Measurements from ENCODE around the gene C10orf62. TPM values are rescaled to one million over a fixed set of nuclear protein-coding genes. Genes with fewer than 3 reads are reported as not detected.
"Not testable (repeated sequence)": the region's sequence is repeated elsewhere in the genome, so short reads cannot be mapped to it uniquely, and the experiment has no call there.

C10orf62 gene
- total and polyA plus RNA-seq, 8 donors: not detected

DNA sequence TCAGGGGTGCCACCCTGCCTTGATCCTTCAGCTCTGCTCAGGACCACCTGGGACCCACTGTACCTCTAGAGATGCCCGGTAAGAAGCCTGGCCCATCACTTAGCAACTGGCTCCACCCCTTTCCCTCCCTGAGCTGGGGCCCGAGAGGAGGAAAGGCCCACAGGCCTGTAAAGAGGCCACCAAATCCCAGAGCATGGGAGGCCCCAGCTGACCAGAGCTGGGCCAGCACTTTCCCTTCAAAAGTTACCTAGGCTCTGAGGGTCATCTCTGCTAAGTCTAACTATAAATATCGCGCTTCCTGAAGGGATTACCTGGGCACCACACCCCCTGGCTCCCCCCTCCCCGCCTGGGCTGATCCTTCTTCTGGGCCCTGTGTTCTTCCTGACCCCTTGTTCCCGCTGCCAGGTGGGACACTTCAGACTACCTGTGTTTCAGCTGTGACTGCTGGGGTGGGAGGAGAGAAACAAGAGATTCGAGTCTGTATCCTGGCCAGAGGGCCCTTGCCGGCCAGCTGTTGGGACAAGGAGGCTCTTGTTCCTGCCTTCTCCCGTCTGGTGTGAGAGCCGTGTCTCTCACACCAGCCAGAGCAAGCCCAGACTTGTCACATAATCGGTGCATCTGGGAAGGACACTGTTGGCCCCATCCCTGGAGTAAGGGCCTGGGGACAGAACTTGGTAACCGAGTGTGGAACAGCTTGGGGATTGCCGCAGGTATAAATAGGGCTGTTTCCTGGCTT lies 39.8 kb upstream of the C10orf62 start:
- peaks cover 0 to 18% (median 7%) of the 10 kb centered on the region in 4 donors for H3K4me1 ChIP-seq
- TF ChIP-seq EP300 (IDR thresholded peaks at IDR 0.05) (no peak), POLR2AphosphoS5 (IDR thresholded peaks at IDR 0.05) (no peak), POLR2A (IDR thresholded peaks at IDR 0.05) (no peak)
- TF ChIP-seq, protein P1, sequence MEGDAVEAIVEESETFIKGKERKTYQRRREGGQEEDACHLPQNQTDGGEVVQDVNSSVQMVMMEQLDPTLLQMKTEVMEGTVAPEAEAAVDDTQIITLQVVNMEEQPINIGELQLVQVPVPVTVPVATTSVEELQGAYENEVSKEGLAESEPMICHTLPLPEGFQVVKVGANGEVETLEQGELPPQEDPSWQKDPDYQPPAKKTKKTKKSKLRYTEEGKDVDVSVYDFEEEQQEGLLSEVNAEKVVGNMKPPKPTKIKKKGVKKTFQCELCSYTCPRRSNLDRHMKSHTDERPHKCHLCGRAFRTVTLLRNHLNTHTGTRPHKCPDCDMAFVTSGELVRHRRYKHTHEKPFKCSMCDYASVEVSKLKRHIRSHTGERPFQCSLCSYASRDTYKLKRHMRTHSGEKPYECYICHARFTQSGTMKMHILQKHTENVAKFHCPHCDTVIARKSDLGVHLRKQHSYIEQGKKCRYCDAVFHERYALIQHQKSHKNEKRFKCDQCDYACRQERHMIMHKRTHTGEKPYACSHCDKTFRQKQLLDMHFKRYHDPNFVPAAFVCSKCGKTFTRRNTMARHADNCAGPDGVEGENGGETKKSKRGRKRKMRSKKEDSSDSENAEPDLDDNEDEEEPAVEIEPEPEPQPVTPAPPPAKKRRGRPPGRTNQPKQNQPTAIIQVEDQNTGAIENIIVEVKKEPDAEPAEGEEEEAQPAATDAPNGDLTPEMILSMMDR (IDR thresholded peaks at IDR 0.05): no peak
- peaks cover 0 to 4% (median 0%) of the 10 kb centered on the region in 4 donors for H3K36me3 ChIP-seq
- H3K9me3 ChIP-seq: peaks cover 0 to under 1% (median 0%) of the 10 kb centered on the region in 4 donors
- no peaks in the 10 kb centered on the region for H3K27me3 ChIP-seq
- H3K4me3 ChIP-seq: no peak overlapping the region
- WGBS, 5 donors: 58 to 64% (median 60%) methylated on average over 10 to 13 of the region's 13 CpGs
- DNase-seq: peak in 1 of 2 donors; percentile 51
- intact Hi-C loops (cut with DNase I; ENCODE audit: low total_unique reads): loop anchor here (10.0 kb wide), 1 partner anchor 85 kb away; no protein-coding TSS in a partner anchor
- H3K27ac ChIP-seq: peak overlapping the region in 1 of 5 donors; percentile 11

DNA sequence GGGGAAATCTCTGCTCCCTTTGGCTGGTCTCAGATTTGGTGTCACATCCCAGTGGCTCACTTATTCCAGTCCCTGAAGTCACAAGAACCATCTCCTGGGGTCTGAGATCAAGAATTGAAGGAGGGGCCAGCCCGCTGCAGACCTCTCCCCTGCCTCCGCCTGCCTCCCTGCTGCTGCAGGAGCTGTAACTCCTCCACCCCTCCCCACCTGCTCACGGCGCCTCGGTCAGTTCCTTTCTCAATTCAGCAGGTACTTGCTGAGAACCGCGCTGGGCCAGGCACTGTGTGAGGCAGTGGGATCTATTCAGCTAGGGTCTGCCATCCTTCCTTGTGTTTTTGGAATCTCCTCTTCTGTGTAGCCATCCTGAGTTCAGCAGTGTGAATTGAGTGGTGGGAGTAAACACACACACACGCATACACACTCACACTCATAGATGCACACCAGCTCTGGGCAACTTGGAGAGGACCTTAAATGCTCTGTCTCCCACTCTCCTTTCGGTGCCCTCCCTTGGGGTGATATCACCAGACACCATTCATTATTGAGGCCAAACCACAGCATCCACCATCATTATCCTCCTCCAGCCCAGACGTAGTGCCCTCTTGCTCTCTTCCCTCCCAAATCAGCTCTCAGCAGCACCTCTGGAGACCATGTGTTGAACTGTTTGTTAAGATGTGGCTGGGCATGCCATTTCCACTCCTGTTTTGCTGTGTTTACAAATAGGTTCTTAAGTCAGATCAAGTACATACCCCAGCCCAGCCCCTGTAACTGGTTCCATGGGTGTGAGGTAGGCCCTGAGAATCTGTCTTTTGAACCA lies 39.0 kb upstream of the C10orf62 start:
- intact Hi-C loops (cut with DNase I; ENCODE audit: low total_unique reads): loop anchor here (10.0 kb wide), 1 partner anchor 86 kb away; no protein-coding TSS in a partner anchor
- peak overlapping the region in 1 of 5 donors; percentile 11 for H3K27ac ChIP-seq
- TF ChIP-seq EP300 (IDR thresholded peaks at IDR 0.05): no peak
- TF ChIP-seq POLR2AphosphoS5 (IDR thresholded peaks at IDR 0.05): no peak
- no peak for TF ChIP-seq POLR2A (IDR thresholded peaks at IDR 0.05)
- TF ChIP-seq, protein P1 (IDR thresholded peaks at IDR 0.05): no peak

DNA sequence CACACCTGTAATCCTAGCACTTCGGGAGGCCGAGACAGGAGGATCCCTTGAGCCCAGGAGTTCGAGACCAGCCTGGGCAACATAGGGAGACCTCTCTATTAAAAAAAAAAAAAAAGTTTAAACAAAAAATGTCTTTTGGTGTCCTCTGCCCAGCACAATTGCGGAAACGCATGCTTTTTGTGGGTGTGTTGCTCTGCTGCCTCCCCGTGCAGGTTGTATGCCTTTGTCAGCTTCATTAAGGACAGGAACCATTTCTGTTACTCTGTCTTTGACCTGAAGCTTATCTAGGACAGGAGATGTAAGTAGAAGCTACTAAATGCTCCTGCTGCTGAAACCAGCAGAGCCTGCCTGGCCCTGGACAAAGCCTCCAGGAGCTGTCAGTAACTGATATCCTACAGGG lies 38.2 kb upstream of the C10orf62 start:
- DNase-seq: no peak
- Histone ChIP-seq H3K27me3 (no peaks in the 10 kb centered on the region), H3K9me3 (peaks cover 0 to 15% (median 0%) of the 10 kb centered on the region in 4 donors), H3K4me1 (peaks cover 0 to 18% (median 7%) of the 10 kb centered on the region in 4 donors), H3K27ac (no peak overlapping the region), H3K4me3 (no peak overlapping the region), H3K36me3 (peaks cover 0 to 4% (median 0%) of the 10 kb centered on the region in 4 donors)
- intact Hi-C loops (cut with DNase I; ENCODE audit: low total_unique reads): loop anchor here (10.0 kb wide), 1 partner anchor 86 kb away; no protein-coding TSS in a partner anchor
- 76 to 96% (median 87%) methylated on average over 6 of the region's 6 CpGs for WGBS, 5 donors
- TF ChIP-seq, protein P1 (IDR thresholded peaks at IDR 0.05): no peak
- TF ChIP-seq POLR2AphosphoS5 (IDR thresholded peaks at IDR 0.05): no peak
- TF ChIP-seq POLR2A (IDR thresholded peaks at IDR 0.05): no peak
- TF ChIP-seq EP300 (IDR thresholded peaks at IDR 0.05): no peak

More for the DNA sequence above, 39.0 kb upstream of the C10orf62 start:
- no peaks in the 10 kb centered on the region for H3K27me3 ChIP-seq
- no peak for DNase-seq
- 77 to 90% (median 84%) methylated on average over 10 of the region's 10 CpGs for WGBS, 5 donors
- H3K36me3 ChIP-seq: peaks cover 0 to 4% (median 0%) of the 10 kb centered on the region in 4 donors
- no peak overlapping the region for H3K4me3 ChIP-seq
- H3K9me3 ChIP-seq: peaks cover 0 to 8% (median 0%) of the 10 kb centered on the region in 4 donors
- peaks cover 0 to 18% (median 7%) of the 10 kb centered on the region in 4 donors for H3K4me1 ChIP-seq

DNA sequence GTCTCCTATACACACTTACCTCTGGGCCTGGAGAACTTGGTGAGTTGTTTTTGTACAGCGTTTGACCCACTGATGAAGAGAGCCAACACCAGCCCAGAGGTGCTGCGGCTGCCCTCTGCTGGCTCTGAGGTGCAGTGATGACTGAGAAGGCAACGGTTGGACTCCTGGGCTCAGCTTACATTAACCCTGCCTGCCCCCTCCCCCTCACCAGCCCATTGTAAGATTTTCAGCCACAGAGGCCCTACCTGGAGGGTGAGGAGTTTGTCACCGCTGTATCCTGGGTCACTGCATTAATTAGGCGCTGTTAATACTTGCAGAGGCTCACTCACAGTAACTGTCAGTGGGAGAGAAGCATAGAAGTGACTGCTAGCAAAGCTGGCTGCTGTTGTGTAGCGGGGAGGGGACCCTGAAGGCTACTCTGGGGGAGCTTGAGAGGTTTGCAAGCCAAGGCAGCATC lies 35.9 kb upstream of the C10orf62 start:
- Histone ChIP-seq H3K4me1 (peaks cover 0 to 13% (median 4%) of the 10 kb centered on the region in 4 donors), H3K9me3 (peaks cover 0 to 22% (median 0%) of the 10 kb centered on the region in 4 donors), H3K27me3 (no peaks in the 10 kb centered on the region), H3K27ac (no peak overlapping the region), H3K4me3 (no peak overlapping the region), H3K36me3 (peaks cover 0 to 4% (median 0%) of the 10 kb centered on the region in 4 donors)
- WGBS, 5 donors: 20 to 26% (median 22%) methylated on average over 4 to 6 of the region's 6 CpGs
- intact Hi-C loops (cut with DNase I; ENCODE audit: low total_unique reads): loop anchor here (10.0 kb wide), 1 partner anchor 89 kb away; no protein-coding TSS in a partner anchor
- TF ChIP-seq POLR2AphosphoS5 (IDR thresholded peaks at IDR 0.05): peak in 1 of 3 donors; percentile 52
- TF ChIP-seq, protein P1 (IDR thresholded peaks at IDR 0.05): peak in 5 of 7 experiments; percentile 60 to 71 (median 63)
- no peak for TF ChIP-seq POLR2A (IDR thresholded peaks at IDR 0.05)
- TF ChIP-seq EP300 (IDR thresholded peaks at IDR 0.05): no peak
- peak; percentile 68 to 82 for DNase-seq

DNA sequence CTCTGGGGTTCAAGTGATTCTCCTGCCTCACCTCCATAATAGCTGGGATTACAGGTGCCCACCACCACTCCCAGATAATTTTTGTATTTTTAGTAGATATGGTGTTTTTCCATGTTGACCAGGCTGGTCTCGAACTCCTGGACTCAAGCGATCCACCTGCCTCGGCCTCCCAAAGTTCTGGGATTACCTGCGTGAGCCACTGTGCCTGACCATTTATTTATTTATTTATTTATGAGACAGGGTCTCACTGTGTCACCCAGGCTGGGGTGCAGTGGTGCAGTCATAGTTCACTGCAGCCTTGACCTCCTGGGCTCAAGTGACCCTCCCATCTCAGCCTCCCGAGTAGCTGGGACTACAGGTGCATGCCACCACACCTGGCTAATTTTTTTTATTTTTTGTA lies 35.2 kb upstream of the C10orf62 start:
- 94 to 97% (median 94%) methylated on average over 5 of the region's 5 CpGs for WGBS, 5 donors
- H3K36me3 ChIP-seq, H3K27ac ChIP-seq, DNase-seq, H3K27me3 ChIP-seq, H3K4me3 ChIP-seq: not testable (repeated sequence)
- Histone ChIP-seq H3K4me1 (peaks cover 0 to 13% (median 4%) of the 10 kb centered on the region in 4 donors), H3K9me3 (peaks cover 0 to 22% (median 0%) of the 10 kb centered on the region in 4 donors)
- intact Hi-C loops (cut with DNase I; ENCODE audit: low total_unique reads): loop anchor here (10.0 kb wide), 1 partner anchor 90 kb away; no protein-coding TSS in a partner anchor

DNA sequence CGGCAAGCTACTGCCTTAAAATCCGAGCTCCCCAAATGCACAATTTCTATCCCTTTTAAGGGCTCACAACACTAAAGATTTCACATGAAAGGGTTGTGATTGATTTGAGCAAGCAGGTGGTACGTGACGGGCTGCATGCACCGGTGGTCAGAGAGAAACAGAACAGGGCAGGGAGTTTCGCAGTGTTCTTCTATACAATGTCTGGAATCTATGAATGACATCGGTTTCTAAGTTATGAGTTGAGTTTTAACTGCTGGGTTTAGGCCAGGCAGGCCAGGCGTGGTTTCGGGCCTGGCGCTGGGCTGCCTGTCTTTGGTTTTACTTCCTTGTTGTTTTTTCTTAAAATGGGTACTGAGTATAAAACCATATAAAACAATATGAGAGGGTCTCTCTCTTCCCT lies 34.0 kb upstream of the C10orf62 start:
- H3K27me3 ChIP-seq, DNase-seq, H3K27ac ChIP-seq, H3K4me3 ChIP-seq, H3K4me1 ChIP-seq, H3K36me3 ChIP-seq: not testable (repeated sequence)
- intact Hi-C loops (cut with DNase I; ENCODE audit: low total_unique reads): loop anchor here (10.0 kb wide), 1 partner anchor 91 kb away; no protein-coding TSS in a partner anchor
- WGBS, 5 donors: 93 to 99% (median 96%) methylated on average over 6 to 10 of the region's 10 CpGs
- H3K9me3 ChIP-seq: peaks cover 0 to 22% (median 0%) of the 10 kb centered on the region in 4 donors

Data from stomach (tissue), 9 donors.